GM10248 (cell line): ENCODE data around the gene LIN54.

Experiments used
- CTCF ChIA-PET: fragments of 300-600 bp; sonication (Branson Sonifier 250); formaldehyde crosslinking; extraction: SDS; loops from one replicate; lab custom pipeline; 2021; ENCODE audit warnings: antibody characterized with exemption; lab: Yijun Ruan, JAX
- POLR2A ChIA-PET: fragments of 350-650 bp; sonication (Branson Sonifier 250); formaldehyde crosslinking; extraction: SDS; loops from one replicate; lab custom pipeline; 2020; ENCODE audit warnings: antibody characterized with exemption; lab: Yijun Ruan, JAX
- DNase-seq: peaks from one replicate; pipeline ENCODE4 v3.0.0; 2012; ENCODE audit errors: extremely low spot score
- TF ChIP-seq, protein P1 (sequence below): IDR thresholded peaks from 2 replicates; pipeline ENCODE4 v1.5.1; 2012; ENCODE audit warnings: mild to moderate bottlenecking, low read depth; ENCODE audit errors: extremely low read depth, missing control alignments, control extremely low read depth

Gene LIN54

DNA sequence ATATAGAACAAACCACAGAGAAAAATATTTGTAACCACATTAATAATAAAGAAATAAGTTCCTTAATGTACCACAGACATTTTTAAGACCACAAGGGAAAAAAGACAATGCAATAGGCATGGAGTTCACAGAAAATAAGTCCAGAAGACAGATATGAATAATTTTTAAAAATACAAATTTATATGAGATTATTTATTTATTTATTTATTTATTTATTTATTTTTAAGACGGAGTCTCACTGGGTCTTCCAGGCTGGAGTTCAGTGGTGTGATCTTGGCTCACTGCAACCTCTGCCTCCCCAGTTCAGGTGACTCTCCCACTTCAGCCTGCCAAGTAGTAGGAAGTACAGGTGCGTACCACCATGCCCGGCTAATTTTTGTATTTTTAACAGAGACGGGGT lies 56.4 kb downstream of the LIN54 start:
- ChIA-PET POLR2A (no interaction called here), CTCF (no interaction called here)
- DNase-seq = no peak
- TF ChIP-seq, protein P1, sequence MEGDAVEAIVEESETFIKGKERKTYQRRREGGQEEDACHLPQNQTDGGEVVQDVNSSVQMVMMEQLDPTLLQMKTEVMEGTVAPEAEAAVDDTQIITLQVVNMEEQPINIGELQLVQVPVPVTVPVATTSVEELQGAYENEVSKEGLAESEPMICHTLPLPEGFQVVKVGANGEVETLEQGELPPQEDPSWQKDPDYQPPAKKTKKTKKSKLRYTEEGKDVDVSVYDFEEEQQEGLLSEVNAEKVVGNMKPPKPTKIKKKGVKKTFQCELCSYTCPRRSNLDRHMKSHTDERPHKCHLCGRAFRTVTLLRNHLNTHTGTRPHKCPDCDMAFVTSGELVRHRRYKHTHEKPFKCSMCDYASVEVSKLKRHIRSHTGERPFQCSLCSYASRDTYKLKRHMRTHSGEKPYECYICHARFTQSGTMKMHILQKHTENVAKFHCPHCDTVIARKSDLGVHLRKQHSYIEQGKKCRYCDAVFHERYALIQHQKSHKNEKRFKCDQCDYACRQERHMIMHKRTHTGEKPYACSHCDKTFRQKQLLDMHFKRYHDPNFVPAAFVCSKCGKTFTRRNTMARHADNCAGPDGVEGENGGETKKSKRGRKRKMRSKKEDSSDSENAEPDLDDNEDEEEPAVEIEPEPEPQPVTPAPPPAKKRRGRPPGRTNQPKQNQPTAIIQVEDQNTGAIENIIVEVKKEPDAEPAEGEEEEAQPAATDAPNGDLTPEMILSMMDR = no peak

DNA sequence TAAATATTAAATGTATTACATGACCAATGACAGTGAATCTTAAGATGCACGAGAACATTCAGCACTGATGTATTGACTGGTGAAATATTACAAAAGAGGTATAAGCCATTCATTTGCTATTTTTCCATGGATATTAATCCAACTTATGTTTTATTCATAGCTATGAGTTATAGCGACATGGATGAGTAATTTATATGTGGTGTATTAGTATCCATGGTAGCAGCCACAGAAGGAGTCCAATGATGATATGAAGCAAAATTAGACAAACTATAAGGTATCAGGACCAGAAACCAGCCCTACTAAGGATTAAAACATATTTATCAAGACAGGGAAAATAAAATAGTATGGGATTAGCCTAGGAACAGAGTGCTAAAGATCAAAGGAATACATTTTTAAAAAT lies 59.4 kb downstream of the LIN54 start:
- POLR2A ChIA-PET = no interaction called here
- no peak for DNase-seq
- CTCF ChIA-PET = interaction anchor here (0.7 to 1.3 kb wide), 5 partner anchors 8 to 19 kb away, joined by 3 to 4 read pairs (median 3); no protein-coding TSS in a partner anchor
- TF ChIP-seq, protein P1 = no peak

DNA sequence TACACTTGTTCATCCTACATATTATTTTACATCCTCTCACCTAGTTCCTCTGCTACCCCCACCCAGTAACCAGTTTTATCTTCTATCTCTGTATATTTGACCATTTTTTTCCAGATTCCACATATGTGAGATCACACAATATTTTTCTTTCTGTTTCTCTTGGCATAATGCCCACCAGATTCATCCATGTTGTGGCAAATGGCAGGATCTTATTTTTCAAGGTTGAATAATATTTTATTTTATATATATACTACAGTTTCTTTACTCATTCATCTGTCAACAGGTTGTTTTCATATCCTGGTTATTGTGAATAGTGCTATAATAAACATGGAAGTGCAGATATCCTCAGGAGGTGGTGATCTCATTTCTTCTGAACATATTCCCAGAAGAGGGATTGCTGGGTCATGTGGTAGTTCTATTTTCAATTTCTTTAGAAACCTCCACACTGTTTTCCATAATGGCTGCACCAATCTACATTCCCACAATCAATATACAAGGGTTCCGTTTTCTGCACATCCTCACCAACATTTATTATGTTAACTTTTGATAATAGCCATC lies 61.9 kb downstream of the LIN54 start:
- DNase-seq = no peak
- CTCF ChIA-PET = no interaction called here
- TF ChIP-seq, protein P1 = no peak
- POLR2A ChIA-PET = no interaction called here

DNA sequence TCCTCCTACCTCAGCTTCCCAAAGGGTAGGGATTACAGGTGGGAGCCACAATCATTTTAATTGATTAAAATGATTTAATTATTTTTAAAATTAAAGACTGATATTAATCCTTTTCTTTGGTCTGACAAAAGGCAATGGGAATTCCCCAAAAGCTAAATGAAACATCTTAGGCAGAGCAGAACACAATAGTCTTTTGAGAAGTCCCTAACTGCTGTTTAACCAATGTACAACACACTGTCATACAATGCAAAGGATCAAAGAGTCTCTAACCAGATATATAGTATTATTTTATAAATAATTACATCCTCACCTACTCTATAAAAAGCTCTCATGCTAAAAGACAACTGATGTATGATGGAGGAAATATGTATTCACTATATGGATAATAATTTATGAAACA lies 63.1 kb downstream of the LIN54 start:
- DNase-seq = no peak
- CTCF ChIA-PET = interaction anchor here (1.0 kb wide), 1 partner anchor 14 kb away, joined by 3 read pairs; no protein-coding TSS in a partner anchor
- POLR2A ChIA-PET = no interaction called here
- TF ChIP-seq, protein P1 = no peak

DNA sequence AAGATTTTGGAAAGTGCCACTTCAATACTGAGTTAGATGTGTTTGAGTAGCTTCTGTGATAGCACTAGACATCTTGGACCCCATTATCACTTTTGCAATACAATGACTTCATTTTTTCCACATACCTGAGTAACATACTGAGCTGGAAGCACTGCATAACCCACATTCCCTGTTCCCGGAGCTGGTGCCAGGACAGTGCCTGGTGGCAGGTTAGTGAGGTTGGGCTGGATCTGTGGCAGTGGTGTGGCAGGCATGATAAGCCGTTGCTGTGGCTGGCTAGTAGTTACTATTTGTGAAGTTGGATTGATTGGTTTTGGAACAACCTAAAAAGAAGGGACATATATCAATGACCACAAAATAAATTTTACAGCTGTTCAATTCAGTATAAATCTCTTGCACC lies 71.2 kb downstream of the LIN54 start:
- TF ChIP-seq, protein P1 = no peak
- no peak for DNase-seq
- ChIA-PET CTCF (interaction anchor here (0.9 to 3.2 kb wide), 7 partner anchors 10 to 321 kb away, joined by 3 to 19 read pairs (median 5); partner anchors contain the start of gene COPS4), POLR2A (interaction anchor here (0.9 kb wide), 1 partner anchor 39 kb away, joined by 3 read pairs; the partner anchor contains the start of gene THAP9)

DNA sequence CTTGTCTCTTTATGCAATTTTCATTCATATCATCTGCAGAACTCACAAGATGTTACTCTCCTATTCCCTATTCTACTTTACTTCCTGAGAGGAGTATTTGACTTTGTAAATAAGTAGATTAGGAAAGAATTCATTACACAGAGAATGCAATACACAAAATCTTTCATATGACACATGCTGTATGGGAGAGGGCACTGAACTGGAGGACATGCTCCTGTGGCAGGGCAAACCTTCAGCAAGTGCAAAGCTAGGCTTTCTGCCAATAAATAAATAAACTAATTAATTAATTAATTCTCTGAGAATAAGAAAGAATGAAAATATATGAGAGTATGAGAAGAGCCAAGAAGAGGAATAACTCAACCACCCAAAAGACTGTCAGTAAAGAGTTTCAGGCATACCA lies 76.2 kb downstream of the LIN54 start:
- ChIA-PET POLR2A (no interaction called here), CTCF (no interaction called here)
- TF ChIP-seq, protein P1 = no peak
- DNase-seq = no peak
